K562 (cell line): ENCODE data around the gene WNK2.

Experiments
- GTF2B ChIP-seq: IDR thresholded peaks from 2 replicates; pipeline ENCODE4 v1.6.1; 2011; ENCODE audit not compliant: insufficient read length; ENCODE audit errors: extremely low read depth
- KAT2B ChIP-seq: IDR thresholded peaks from one replicate; pipeline ENCODE4 v1.6.1; 2012; ENCODE audit warnings: low read depth, mild to moderate bottlenecking, control low read depth, inconsistent platforms, low read length, moderate library complexity
- KAT8 ChIP-seq: fragments of 450-650 bp; IDR thresholded peaks from 2 replicates; pipeline ENCODE4 v1.6.1; 2016; ENCODE audit warnings: low read depth, mild to moderate bottlenecking
- KDM4B ChIP-seq, 2 experiments: fragments of 450-650 bp in 1 of 2; sonication (generic) in 1 of 2; IDR thresholded peaks; 2 replicates each; pipeline ENCODE4 v1.6.1; 2016 to 2017; ENCODE audit warnings: borderline replicate concordance in 2 of 2, antibody characterized with exemption in 1 of 2, low read depth in 1 of 2, mild to moderate bottlenecking in 1 of 2
- NBN ChIP-seq: fragments of 450-650 bp; IDR thresholded peaks from 2 replicates; pipeline ENCODE4 v1.6.1; 2016; ENCODE audit warnings: low read depth, mild to moderate bottlenecking
- RFX1 ChIP-seq: fragments of 450-650 bp; IDR thresholded peaks from 2 replicates; pipeline ENCODE4 v1.6.1; 2016; ENCODE audit warnings: mild to moderate bottlenecking, moderate library complexity
- ZZZ3 ChIP-seq: fragments of 450-650 bp; IDR thresholded peaks from 2 replicates; pipeline ENCODE4 v1.6.1; 2016; ENCODE audit warnings: antibody characterized with exemption, mild to moderate bottlenecking, moderate library complexity
- TF ChIP-seq, protein P1 (sequence below): fragments of 150-350 bp; IDR thresholded peaks from 2 replicates; pipeline ENCODE4 v1.6.1; 2014; ENCODE audit warnings: low read depth, mild to moderate bottlenecking, low read length, borderline replicate concordance

GRCh38 chr9:93287593-93287992 is 103.7 kb downstream of the WNK2 start:
- TF ChIP-seq NBN (no peak), ZZZ3 (no peak), KDM4B (IDR thresholded peaks at IDR 0.05; ENCODE audit: borderline replicate concordance in 2 of 2, low read depth in 1 of 2) (no peak), KAT8 (no peak), GTF2B (no peak), RFX1 (no peak), KAT2B (no peak)
- TF ChIP-seq, protein P1, sequence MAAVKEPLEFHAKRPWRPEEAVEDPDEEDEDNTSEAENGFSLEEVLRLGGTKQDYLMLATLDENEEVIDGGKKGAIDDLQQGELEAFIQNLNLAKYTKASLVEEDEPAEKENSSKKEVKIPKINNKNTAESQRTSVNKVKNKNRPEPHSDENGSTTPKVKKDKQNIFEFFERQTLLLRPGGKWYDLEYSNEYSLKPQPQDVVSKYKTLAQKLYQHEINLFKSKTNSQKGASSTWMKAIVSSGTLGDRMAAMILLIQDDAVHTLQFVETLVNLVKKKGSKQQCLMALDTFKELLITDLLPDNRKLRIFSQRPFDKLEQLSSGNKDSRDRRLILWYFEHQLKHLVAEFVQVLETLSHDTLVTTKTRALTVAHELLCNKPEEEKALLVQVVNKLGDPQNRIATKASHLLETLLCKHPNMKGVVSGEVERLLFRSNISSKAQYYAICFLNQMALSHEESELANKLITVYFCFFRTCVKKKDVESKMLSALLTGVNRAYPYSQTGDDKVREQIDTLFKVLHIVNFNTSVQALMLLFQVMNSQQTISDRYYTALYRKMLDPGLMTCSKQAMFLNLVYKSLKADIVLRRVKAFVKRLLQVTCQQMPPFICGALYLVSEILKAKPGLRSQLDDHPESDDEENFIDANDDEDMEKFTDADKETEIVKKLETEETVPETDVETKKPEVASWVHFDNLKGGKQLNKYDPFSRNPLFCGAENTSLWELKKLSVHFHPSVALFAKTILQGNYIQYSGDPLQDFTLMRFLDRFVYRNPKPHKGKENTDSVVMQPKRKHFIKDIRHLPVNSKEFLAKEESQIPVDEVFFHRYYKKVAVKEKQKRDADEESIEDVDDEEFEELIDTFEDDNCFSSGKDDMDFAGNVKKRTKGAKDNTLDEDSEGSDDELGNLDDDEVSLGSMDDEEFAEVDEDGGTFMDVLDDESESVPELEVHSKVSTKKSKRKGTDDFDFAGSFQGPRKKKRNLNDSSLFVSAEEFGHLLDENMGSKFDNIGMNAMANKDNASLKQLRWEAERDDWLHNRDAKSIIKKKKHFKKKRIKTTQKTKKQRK, result no peak
